ENCODE results near the gene SPIN3. TPM values are rescaled to one million over a fixed set of nuclear protein-coding genes. Genes with fewer than 3 reads are reported as not detected.
"Not testable (repeated sequence)": the region's sequence is repeated elsewhere in the genome, so short reads cannot be mapped to it uniquely, and the experiment has no call there.

Gene SPIN3
- 9.1 TPM for polyA plus RNA-seq (2013, experiment 1 of 2)
- 8.9 TPM for polyA plus RNA-seq (2013, experiment 2 of 2)

DNA sequence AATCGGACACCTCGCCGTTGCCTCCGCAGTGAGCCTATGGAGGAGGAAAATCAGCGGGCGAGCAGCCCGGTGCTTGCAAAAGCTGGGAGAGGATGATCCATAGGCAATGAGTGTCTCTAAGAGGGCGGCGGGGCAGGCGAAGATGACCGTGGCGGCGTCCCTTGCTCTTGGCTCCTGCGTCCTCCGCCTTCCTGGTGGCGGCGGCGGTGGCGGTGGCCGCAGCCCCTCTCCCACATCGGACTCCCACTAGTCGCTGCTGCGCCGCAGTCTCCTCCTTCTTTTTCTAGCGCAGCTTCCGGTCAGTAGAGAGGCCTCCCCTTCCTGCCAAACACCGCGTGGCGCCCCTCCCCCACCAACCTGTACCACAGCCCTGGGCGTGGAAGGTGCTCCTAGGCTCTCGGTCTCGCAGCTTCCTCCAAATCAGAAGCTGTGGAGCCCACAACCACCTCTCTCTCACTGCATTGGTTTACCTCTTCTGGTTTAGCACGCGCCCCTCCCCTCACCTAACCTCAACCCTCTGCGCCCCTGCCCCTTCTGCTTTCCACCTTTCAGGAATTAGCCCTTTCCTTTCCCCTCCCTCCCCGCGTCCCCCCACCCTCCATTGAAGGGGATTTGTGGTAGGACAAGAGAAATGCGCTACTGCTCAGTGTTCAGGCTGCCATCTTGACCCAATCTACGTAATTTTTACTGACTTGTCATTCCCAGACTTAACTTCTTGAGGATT lies at the start of gene SPIN3:
Gene SPIN3 (minus strand): TSS at position 271 of the 724 bp plus-strand sequence. CDS start 594 bp downstream, outside the sequence.
- Histone ChIP-seq H2AFZ (ENCODE audit: low read length) (peak within 1 kb of the TSS; percentile 97), H3K36me3 (replicated peaks in 1 of 2; ENCODE audit: control insufficient read depth in 2 of 2, insufficient read depth in 2 of 2, low read length in 2 of 2) (peaks cover 0 to 41% of the 10 kb centered on the region in 2 donors), H3K14ac (ENCODE audit: low read length) (no peak within 1 kb of the TSS), H2BK5ac (ENCODE audit: low read length) (no peak within 1 kb of the TSS), H3K27ac (replicated peaks; ENCODE audit: low read length) (peak within 1 kb of the TSS; percentile 90), H3K27me3 (ENCODE audit: control insufficient read depth in 3 of 3, insufficient read depth in 3 of 3, low read depth in 1 of 3, low read length in 3 of 3) (peaks cover 0 to 7% (median 0%) of the 10 kb centered on the region in 3 experiments), H3K4me3 (ENCODE audit: low read length in 2 of 2) (peak within 1 kb of the TSS; percentile 81 to 90), H3K79me1 (ENCODE audit: low read depth, low read length) (no peaks in the 10 kb centered on the region), H2AK5ac (ENCODE audit: low read depth, low read length) (no peak within 1 kb of the TSS), H2BK15ac (ENCODE audit: low read length) (no peak within 1 kb of the TSS), H3K9ac (ENCODE audit: low read depth, low read length, poor library complexity) (peak within 1 kb of the TSS; percentile 86), H2BK120ac (ENCODE audit: low read depth, low read length) (no peak within 1 kb of the TSS), H2BK12ac (ENCODE audit: low read length) (no peak within 1 kb of the TSS), H3K9me3 (replicated peaks in 1 of 2; ENCODE audit: control insufficient read depth in 2 of 2, insufficient read depth in 1 of 2, low read depth in 1 of 2, low read length in 2 of 2) (no peaks in the 10 kb centered on the region), H4K8ac (ENCODE audit: low read depth, low read length) (no peak within 1 kb of the TSS), H3K4me2 (ENCODE audit: insufficient read depth, low read length, poor library complexity, severe bottlenecking) (peak within 1 kb of the TSS; percentile 56), H3K4me1 (ENCODE audit: control insufficient read depth in 2 of 2, insufficient read depth in 1 of 2, low read depth in 1 of 2, low read length in 2 of 2) (no peaks in the 10 kb centered on the region), H3K4ac (ENCODE audit: low read length) (no peak within 1 kb of the TSS), H3K23ac (ENCODE audit: low read depth, low read length, poor library complexity) (peak within 1 kb of the TSS; percentile 89), H3K18ac (ENCODE audit: low read length) (peak within 1 kb of the TSS; percentile 87), H4K91ac (ENCODE audit: low read depth, low read length, poor library complexity) (no peak within 1 kb of the TSS)
- peak; percentile 71 for DNase-seq (ENCODE audit: low spot score)
- no CpG with 5 or more reads among the region's 39 CpGs for WGBS, 2 donors (ENCODE audit: extremely low coverage in 2 of 2, insufficient read length in 2 of 2, insufficient replicate concordance in 1 of 2)

- Histone ChIP-seq H2BK12ac (ENCODE audit: low read length) (no peak overlapping the region), H2BK5ac (ENCODE audit: low read length) (no peak overlapping the region), H3K4me2 (ENCODE audit: insufficient read depth, low read length, poor library complexity, severe bottlenecking) (no peak overlapping the region), H3K79me1 (ENCODE audit: low read depth, low read length) (no peaks in the 10 kb centered on the region), H4K8ac (ENCODE audit: low read depth, low read length) (no peak overlapping the region), H3K4ac (ENCODE audit: low read length) (no peak overlapping the region), H3K9ac (ENCODE audit: low read depth, low read length, poor library complexity) (no peak overlapping the region), H3K27me3 (ENCODE audit: control insufficient read depth in 3 of 3, insufficient read depth in 3 of 3, low read depth in 1 of 3, low read length in 3 of 3) (peaks cover 0 to 4% (median 0%) of the 10 kb centered on the region in 3 experiments), H3K4me3 (ENCODE audit: low read length in 2 of 2) (no peak overlapping the region), H3K18ac (ENCODE audit: low read length) (no peak overlapping the region), H2BK15ac (ENCODE audit: low read length) (no peak overlapping the region), H3K14ac (ENCODE audit: low read length) (no peak overlapping the region), H3K27ac (replicated peaks; ENCODE audit: low read length) (no peak overlapping the region), H2BK120ac (ENCODE audit: low read depth, low read length) (no peak overlapping the region), H3K4me1 (ENCODE audit: control insufficient read depth in 2 of 2, insufficient read depth in 1 of 2, low read depth in 1 of 2, low read length in 2 of 2) (no peaks in the 10 kb centered on the region), H3K9me3 (replicated peaks in 1 of 2; ENCODE audit: control insufficient read depth in 2 of 2, insufficient read depth in 1 of 2, low read depth in 1 of 2, low read length in 2 of 2) (no peaks in the 10 kb centered on the region), H3K23ac (ENCODE audit: low read depth, low read length, poor library complexity) (no peak overlapping the region), H4K91ac (ENCODE audit: low read depth, low read length, poor library complexity) (no peak overlapping the region), H3K36me3 (replicated peaks in 1 of 2; ENCODE audit: control insufficient read depth in 2 of 2, insufficient read depth in 2 of 2, low read length in 2 of 2) (no peaks in the 10 kb centered on the region), H2AFZ (ENCODE audit: low read length) (no peak overlapping the region), H2AK5ac (ENCODE audit: low read depth, low read length) (no peak overlapping the region)
- DNase-seq (ENCODE audit: low spot score): no peak
- no CpG with 5 or more reads among the region's 3 CpGs for WGBS, 2 donors (ENCODE audit: extremely low coverage in 2 of 2, insufficient read length in 2 of 2, insufficient replicate concordance in 1 of 2)
Measured at GRCh38 chrX:57044245-57044644, 48.9 kb upstream of the SPIN3 start.

GRCh38 chrX:57037265-57037664 lies 41.9 kb upstream of the SPIN3 start:
- H2BK120ac ChIP-seq (ENCODE audit: low read depth, low read length); H2AFZ ChIP-seq (ENCODE audit: low read length); H3K14ac ChIP-seq (ENCODE audit: low read length); H3K18ac ChIP-seq (ENCODE audit: low read length); H3K23ac ChIP-seq (ENCODE audit: low read depth, low read length, poor library complexity); H2BK12ac ChIP-seq (ENCODE audit: low read length); H3K4me1 ChIP-seq (ENCODE audit: control insufficient read depth in 2 of 2, insufficient read depth in 1 of 2, low read depth in 1 of 2, low read length in 2 of 2); H3K4me3 ChIP-seq (ENCODE audit: low read length in 2 of 2); H3K79me1 ChIP-seq (ENCODE audit: low read depth, low read length); H3K27me3 ChIP-seq (ENCODE audit: control insufficient read depth in 3 of 3, insufficient read depth in 3 of 3, low read depth in 1 of 3, low read length in 3 of 3); H2BK5ac ChIP-seq (ENCODE audit: low read length); H3K9me3 ChIP-seq (replicated peaks in 1 of 2; ENCODE audit: control insufficient read depth in 2 of 2, insufficient read depth in 1 of 2, low read depth in 1 of 2, low read length in 2 of 2); H3K4me2 ChIP-seq (ENCODE audit: insufficient read depth, low read length, poor library complexity, severe bottlenecking); H3K36me3 ChIP-seq (replicated peaks in 1 of 2; ENCODE audit: control insufficient read depth in 2 of 2, insufficient read depth in 2 of 2, low read length in 2 of 2); H3K4ac ChIP-seq (ENCODE audit: low read length); DNase-seq (ENCODE audit: low spot score); H3K9ac ChIP-seq (ENCODE audit: low read depth, low read length, poor library complexity); H4K8ac ChIP-seq (ENCODE audit: low read depth, low read length); H2AK5ac ChIP-seq (ENCODE audit: low read depth, low read length); H4K91ac ChIP-seq (ENCODE audit: low read depth, low read length, poor library complexity); H3K27ac ChIP-seq (replicated peaks; ENCODE audit: low read length); H2BK15ac ChIP-seq (ENCODE audit: low read length): not testable (repeated sequence)
- WGBS, 2 donors (ENCODE audit: extremely low coverage in 2 of 2, insufficient read length in 2 of 2, insufficient replicate concordance in 1 of 2): no CpG with 5 or more reads among the region's 7 CpGs

DNA sequence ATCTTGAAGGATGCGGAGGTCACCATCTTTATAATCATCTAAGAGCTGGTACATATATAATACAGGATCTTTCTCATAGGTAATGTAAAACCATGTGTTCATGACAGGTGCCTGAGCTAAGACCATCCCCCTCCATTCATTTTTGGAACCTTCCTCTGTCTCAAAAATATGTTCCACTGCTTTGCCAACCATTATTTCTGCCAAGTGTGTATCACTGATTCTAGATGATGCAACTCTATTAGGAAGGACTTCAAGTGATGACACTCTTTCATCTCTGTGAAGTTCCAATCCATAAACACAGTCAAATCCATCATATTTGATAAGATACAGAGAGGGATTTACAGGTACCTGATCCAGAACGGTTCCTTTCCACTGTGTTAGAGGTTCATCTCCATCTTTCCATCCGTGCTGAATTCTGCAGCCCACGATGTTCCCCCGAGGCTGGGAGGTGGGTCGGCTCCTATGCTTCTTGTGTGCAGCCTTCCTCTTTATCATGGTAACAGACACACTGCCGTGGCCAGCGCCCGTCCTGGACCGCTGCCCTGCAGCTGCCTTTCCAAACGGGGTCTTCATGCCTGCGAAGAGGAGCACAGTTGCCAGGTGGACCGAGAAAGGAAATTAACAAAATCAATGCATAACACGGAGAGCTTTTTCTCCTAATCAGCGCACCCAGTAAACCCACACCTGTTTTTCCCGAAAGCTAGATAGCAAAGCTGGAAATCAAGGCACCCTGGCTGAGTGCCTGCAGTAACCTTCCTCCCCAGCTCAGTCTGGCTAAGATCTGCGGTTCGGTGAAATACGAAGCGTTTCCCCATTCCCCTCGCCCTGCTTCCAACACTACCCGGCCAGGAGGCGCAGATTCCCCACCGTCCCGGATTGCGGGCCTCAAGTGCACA lies 718 bp downstream of the SPIN3 start:
- no CpG with 5 or more reads among the region's 26 CpGs for WGBS, 2 donors (ENCODE audit: extremely low coverage in 2 of 2, insufficient read length in 2 of 2, insufficient replicate concordance in 1 of 2)
- Histone ChIP-seq H2BK120ac (ENCODE audit: low read depth, low read length) (no peak overlapping the region), H2BK15ac (ENCODE audit: low read length) (no peak overlapping the region), H3K23ac (ENCODE audit: low read depth, low read length, poor library complexity) (no peak overlapping the region), H3K4me1 (ENCODE audit: control insufficient read depth in 2 of 2, insufficient read depth in 1 of 2, low read depth in 1 of 2, low read length in 2 of 2) (no peaks in the 10 kb centered on the region), H3K18ac (ENCODE audit: low read length) (peak overlapping the region; percentile 57), H3K4me2 (ENCODE audit: insufficient read depth, low read length, poor library complexity, severe bottlenecking) (peak overlapping the region; percentile 56), H3K27ac (replicated peaks; ENCODE audit: low read length) (no peak overlapping the region), H2AFZ (ENCODE audit: low read length) (peak overlapping the region; percentile 97), H2AK5ac (ENCODE audit: low read depth, low read length) (no peak overlapping the region), H3K4me3 (ENCODE audit: low read length in 2 of 2) (peak overlapping the region; percentile 81 to 90), H3K36me3 (replicated peaks in 1 of 2; ENCODE audit: control insufficient read depth in 2 of 2, insufficient read depth in 2 of 2, low read length in 2 of 2) (peaks cover 0 to 48% of the 10 kb centered on the region in 2 donors), H4K91ac (ENCODE audit: low read depth, low read length, poor library complexity) (no peak overlapping the region), H3K79me1 (ENCODE audit: low read depth, low read length) (no peaks in the 10 kb centered on the region), H3K14ac (ENCODE audit: low read length) (no peak overlapping the region), H2BK12ac (ENCODE audit: low read length) (no peak overlapping the region), H3K27me3 (ENCODE audit: control insufficient read depth in 3 of 3, insufficient read depth in 3 of 3, low read depth in 1 of 3, low read length in 3 of 3) (peaks cover 0 to 3% (median 0%) of the 10 kb centered on the region in 3 experiments), H3K9ac (ENCODE audit: low read depth, low read length, poor library complexity) (peak overlapping the region; percentile 86), H4K8ac (ENCODE audit: low read depth, low read length) (no peak overlapping the region), H2BK5ac (ENCODE audit: low read length) (no peak overlapping the region), H3K4ac (ENCODE audit: low read length) (no peak overlapping the region), H3K9me3 (replicated peaks in 1 of 2; ENCODE audit: control insufficient read depth in 2 of 2, insufficient read depth in 1 of 2, low read depth in 1 of 2, low read length in 2 of 2) (no peaks in the 10 kb centered on the region)
- no peak for DNase-seq (ENCODE audit: low spot score)
